ENCODE results near the gene TTC9B. TPM values are rescaled to one million over a fixed set of nuclear protein-coding genes. Genes with fewer than 3 reads are reported as not detected.

TTC9B gene
- total RNA-seq, 6 experiments from 2014 or later = not detected

GRCh38 chr19:40193587-40193849 is 24.7 kb downstream of the TTC9B start:
- Mint-ChIP-seq H3K4me3 (peak overlapping the region; percentile 3), H3K27ac (peak overlapping the region; percentile 63; the same call in 1 of the 2 replicates)

GRCh38 chr19:40192758-40193586 is 25.2 kb downstream of the TTC9B start:
- TF ChIP-seq CTCF (IDR thresholded peaks at IDR 0.05) = no peak
- H3K4me3 Mint-ChIP-seq = peak overlapping the region; percentile 3
- no peak for DNase-seq
- H3K27me3 Mint-ChIP-seq (ENCODE audit: insufficient read depth) = no peaks in the 10 kb centered on the region; the same call in 1 of the 2 replicates
- peaks cover 5% of the 10 kb centered on the region; the same call in 1 of the 2 replicates for H3K36me3 Mint-ChIP-seq (ENCODE audit: low read depth)
- H3K4me1 Mint-ChIP-seq (ENCODE audit: low read depth) = peaks cover 41% of the 10 kb centered on the region
- H3K9me3 Mint-ChIP-seq = no peaks in the 10 kb centered on the region
- peak overlapping the region; percentile 63 for H3K27ac Mint-ChIP-seq

More at GRCh38 chr19:40193587-40193849, 24.7 kb downstream of the TTC9B start:
- peak; percentile 30 for DNase-seq
- no peaks in the 10 kb centered on the region for H3K9me3 Mint-ChIP-seq
- H3K27me3 Mint-ChIP-seq (ENCODE audit: insufficient read depth) = no peaks in the 10 kb centered on the region; the same call in 1 of the 2 replicates
- peaks cover 5% of the 10 kb centered on the region; the same call in 1 of the 2 replicates for H3K36me3 Mint-ChIP-seq (ENCODE audit: low read depth)
- TF ChIP-seq CTCF (IDR thresholded peaks at IDR 0.05) = no peak
- peaks cover 39% of the 10 kb centered on the region for H3K4me1 Mint-ChIP-seq (ENCODE audit: low read depth)

- H3K27me3 Mint-ChIP-seq (ENCODE audit: insufficient read depth) = no peaks in the 10 kb centered on the region; the same call in 1 of the 2 replicates
- H3K36me3 Mint-ChIP-seq (ENCODE audit: low read depth) = peaks cover 5% of the 10 kb centered on the region; the same call in 1 of the 2 replicates
- DNase-seq = no peak
- no peak overlapping the region for H3K27ac Mint-ChIP-seq
- peaks cover 41% of the 10 kb centered on the region for H3K4me1 Mint-ChIP-seq (ENCODE audit: low read depth)
- no peaks in the 10 kb centered on the region for H3K9me3 Mint-ChIP-seq
- TF ChIP-seq CTCF (IDR thresholded peaks at IDR 0.05) = peak; percentile 34; the same call in 1 of the 2 replicates
- H3K4me3 Mint-ChIP-seq = peak overlapping the region; percentile 3
Measured at GRCh38 chr19:40191836-40192646, 26.1 kb downstream of the TTC9B start.

DNA sequence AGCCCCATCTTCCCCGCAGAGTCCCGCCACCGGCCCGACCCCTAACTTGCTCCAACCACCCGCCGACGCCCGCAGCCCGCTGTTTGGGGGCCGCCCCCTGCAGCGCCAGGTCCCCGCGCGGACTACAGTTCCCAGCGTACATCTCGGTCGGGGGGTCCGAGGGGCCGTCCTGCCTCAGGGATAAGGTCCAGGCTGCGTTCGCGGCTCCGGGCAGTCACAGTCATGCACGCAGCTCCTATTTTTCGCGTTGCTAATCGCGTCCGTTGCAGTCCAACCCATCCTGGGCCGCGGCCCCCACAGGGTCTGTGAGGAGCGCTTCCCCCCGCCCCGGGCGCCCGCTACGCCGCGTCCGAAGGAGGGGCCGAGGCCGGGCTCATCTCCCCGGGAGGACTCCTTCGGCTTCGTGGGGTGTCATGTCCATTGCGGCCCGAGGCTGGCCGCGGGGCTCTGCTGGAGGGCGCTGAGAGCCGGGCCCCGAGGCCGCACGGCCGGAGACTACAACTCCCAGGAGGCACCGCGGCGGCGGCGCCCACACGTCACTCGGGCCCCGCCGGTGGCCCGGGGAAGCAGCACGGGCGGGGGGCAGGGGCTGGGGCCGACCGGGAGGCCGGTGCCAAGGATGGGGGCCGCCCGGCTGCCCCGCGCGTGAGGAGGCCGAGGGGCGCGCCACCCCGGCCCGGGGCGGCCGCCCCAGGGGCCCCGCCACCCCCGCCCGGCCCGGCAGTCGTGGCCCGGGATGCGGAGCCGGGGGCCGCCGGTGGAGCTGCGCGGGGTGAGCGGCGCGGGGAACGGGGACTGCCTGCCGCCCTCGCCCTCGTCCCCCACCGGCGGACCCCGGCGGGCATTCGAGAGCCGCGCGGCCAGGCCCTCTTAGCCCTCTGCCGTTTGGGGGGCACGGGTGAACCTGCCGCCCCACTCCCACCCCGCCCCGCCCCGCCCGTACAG is 27.0 kb downstream of the TTC9B start, which contains the start of gene MAP3K10:
Gene MAP3K10, plus strand, starts transcription at position 536 of the 945 bp plus-strand sequence. CDS start 606 bp downstream, outside the sequence.
- Mint-ChIP-seq H3K27me3 (ENCODE audit: insufficient read depth) (no peaks in the 10 kb centered on the region; the same call in 1 of the 2 replicates), H3K4me3 (peak within 1 kb of the TSS; percentile 92), H3K9me3 (no peaks in the 10 kb centered on the region), H3K27ac (peak within 1 kb of the TSS; percentile 95), H3K36me3 (ENCODE audit: low read depth) (peaks cover 5% of the 10 kb centered on the region; the same call in 1 of the 2 replicates), H3K4me1 (ENCODE audit: low read depth) (peaks cover 41% of the 10 kb centered on the region)
- peak; percentile 49 for DNase-seq
- no peak for TF ChIP-seq CTCF (IDR thresholded peaks at IDR 0.05)

GRCh38 chr19:40184273-40184672 is 33.9 kb downstream of the TTC9B start:
- H3K9me3 Mint-ChIP-seq = no peaks in the 10 kb centered on the region
- H3K27me3 Mint-ChIP-seq (ENCODE audit: insufficient read depth) = peaks cover 6% of the 10 kb centered on the region
- no peak overlapping the region for H3K4me3 Mint-ChIP-seq
- H3K27ac Mint-ChIP-seq = no peak overlapping the region
- no peak for TF ChIP-seq CTCF (IDR thresholded peaks at IDR 0.05)
- H3K36me3 Mint-ChIP-seq (ENCODE audit: low read depth) = no peaks in the 10 kb centered on the region
- H3K4me1 Mint-ChIP-seq (ENCODE audit: low read depth) = peaks cover 6% of the 10 kb centered on the region; the same call in 1 of the 2 replicates
- DNase-seq = no peak
